Uterus (tissue), 4 donors: ENCODE measurements around the gene HCN4. TPM values are rescaled to one million over a fixed set of nuclear protein-coding genes. Genes with fewer than 3 reads are reported as not detected.

ENCODE experiments used
- DNase-seq, 2 donors: peaks; one replicate each; pipeline ENCODE4 v3.0.0-alpha.2; 2019 to 2020
- H3K27ac ChIP-seq, 2 donors: fragments of 200-600 bp; sonication (generic); 1 replicate in 1 of 2; 2 replicates in 1 of 2; pipeline ENCODE4 v1.5.1; 2016 to 2018
- H3K27me3 ChIP-seq, 2 donors: fragments of 200-600 bp; sonication (generic); one replicate each; pipeline ENCODE4 v1.5.1; 2018 to 2019; ENCODE audit warnings: control low read depth in 1 of 2
- H3K36me3 ChIP-seq, 2 donors: fragments of 200-600 bp; sonication (generic); one replicate each; pipeline ENCODE4 v1.5.1; 2019; ENCODE audit warnings: control low read depth in 1 of 2
- H3K4me1 ChIP-seq, 2 donors: fragments of 200-600 bp; sonication (generic); one replicate each; pipeline ENCODE4 v1.5.1; 2018 to 2019; ENCODE audit warnings: control low read depth in 1 of 2
- H3K4me3 ChIP-seq, 2 donors: fragments of 200-600 bp; sonication (generic); 1 replicate in 1 of 2; 2 replicates in 1 of 2; pipeline ENCODE4 v1.5.1; 2018 to 2019; ENCODE audit warnings: mild to moderate bottlenecking in 1 of 2
- H3K9me3 ChIP-seq, 2 donors: fragments of 200-600 bp; sonication (generic); one replicate each; pipeline ENCODE4 v1.5.1; 2019; ENCODE audit warnings: control low read depth in 1 of 2
- CTCF ChIP-seq, 4 experiments: fragments of 200-600 bp in 2 of 4; fragments of 450-650 bp in 2 of 4; sonication (generic) in 2 of 4; IDR thresholded peaks; one replicate each; pipeline ENCODE4 v1.5.1; 2016 to 2019; ENCODE audit warnings: antibody characterized with exemption in 4 of 4, mild to moderate bottlenecking in 2 of 4, moderate library complexity in 1 of 4
- POLR2A ChIP-seq, 2 donors: fragments of 450-650 bp; IDR thresholded peaks; one replicate each; pipeline ENCODE4 v1.6.1; 2016; ENCODE audit warnings: antibody characterized with exemption in 2 of 2, mild to moderate bottlenecking in 1 of 2, moderate library complexity in 1 of 2
- intact Hi-C: fragments of 100-400 bp; cut with DNase I; formaldehyde crosslinking; loops from one replicate; pipeline ENCODE4 v1.15.1; 2023; ENCODE audit warnings: low total_unique reads
- total RNA-seq, 4 donors: library from RNA; depleted of rRNA in 3 of 4; stranded (reverse); fragments of >200 nt in 3 of 4; gene quantifications; one replicate each; pipeline versions ENCODE4 v1.1.0 to v1.2.4, GENCODE V29; 2014 to 2023
- donor health status: DM: yes; HTN: yes; CAD: no.

Gene HCN4
- total RNA-seq, 4 donors from 2014 or later, result 0.07 TPM; not detected in 3

- H3K9me3 ChIP-seq, result no peaks in the 10 kb centered on the region
- no peak overlapping the region for H3K4me3 ChIP-seq
- peaks cover 0 to 21% of the 10 kb centered on the region in 2 donors for H3K4me1 ChIP-seq
- no peaks in the 10 kb centered on the region for H3K36me3 ChIP-seq
- H3K27me3 ChIP-seq, result peaks cover 0 to 9% of the 10 kb centered on the region in 2 donors
- DNase-seq, result no peak
- intact Hi-C loops, result no loop called here
- TF ChIP-seq CTCF (IDR thresholded peaks at IDR 0.05) (no peak), POLR2A (IDR thresholded peaks at IDR 0.05) (no peak)
- no peak overlapping the region for H3K27ac ChIP-seq
Observed at GRCh38 chr15:73366766-73367623, 1.8 kb downstream of the HCN4 start.

GRCh38 chr15:73364070-73364469 is 4.7 kb downstream of the HCN4 start:
- intact Hi-C loops, result no loop called here
- no peak overlapping the region for H3K4me3 ChIP-seq
- TF ChIP-seq CTCF (IDR thresholded peaks at IDR 0.05), result no peak
- no peak for TF ChIP-seq POLR2A (IDR thresholded peaks at IDR 0.05)
- no peaks in the 10 kb centered on the region for H3K36me3 ChIP-seq
- peaks cover 0 to 19% of the 10 kb centered on the region in 2 donors for H3K4me1 ChIP-seq
- H3K27me3 ChIP-seq, result peaks cover 0 to 4% of the 10 kb centered on the region in 2 donors
- H3K9me3 ChIP-seq, result no peaks in the 10 kb centered on the region
- DNase-seq, result no peak
- H3K27ac ChIP-seq, result no peak overlapping the region

GRCh38 chr15:73362900-73363299 is 5.9 kb downstream of the HCN4 start:
- intact Hi-C loops, result no loop called here
- Histone ChIP-seq H3K27ac (no peak overlapping the region), H3K9me3 (no peaks in the 10 kb centered on the region), H3K27me3 (no peaks in the 10 kb centered on the region), H3K36me3 (no peaks in the 10 kb centered on the region), H3K4me1 (peaks cover 0 to 7% of the 10 kb centered on the region in 2 donors), H3K4me3 (no peak overlapping the region)
- no peak for DNase-seq
- no peak for TF ChIP-seq CTCF (IDR thresholded peaks at IDR 0.05)
- TF ChIP-seq POLR2A (IDR thresholded peaks at IDR 0.05), result no peak

- Histone ChIP-seq H3K27ac (no peak overlapping the region), H3K36me3 (no peaks in the 10 kb centered on the region), H3K9me3 (no peaks in the 10 kb centered on the region), H3K4me1 (no peaks in the 10 kb centered on the region), H3K27me3 (no peaks in the 10 kb centered on the region), H3K4me3 (no peak overlapping the region)
- DNase-seq, result no peak
- intact Hi-C loops, result no loop called here
- no peak for TF ChIP-seq POLR2A (IDR thresholded peaks at IDR 0.05)
- TF ChIP-seq CTCF (IDR thresholded peaks at IDR 0.05), result no peak
Observed at GRCh38 chr15:73361337-73361736, 7.4 kb downstream of the HCN4 start.

- H3K4me3 ChIP-seq, result no peak overlapping the region
- intact Hi-C loops, result no loop called here
- H3K4me1 ChIP-seq, result no peaks in the 10 kb centered on the region
- TF ChIP-seq POLR2A (IDR thresholded peaks at IDR 0.05) (no peak), CTCF (IDR thresholded peaks at IDR 0.05) (no peak)
- H3K36me3 ChIP-seq, result no peaks in the 10 kb centered on the region
- no peaks in the 10 kb centered on the region for H3K9me3 ChIP-seq
- no peak overlapping the region for H3K27ac ChIP-seq
- H3K27me3 ChIP-seq, result no peaks in the 10 kb centered on the region
- DNase-seq, result no peak
Observed at GRCh38 chr15:73359651-73360050, 9.1 kb downstream of the HCN4 start.
